ENCODE measurements around the gene NTN5. TPM values are rescaled to one million over a fixed set of nuclear protein-coding genes. Genes with fewer than 3 reads are reported as not detected.

NTN5 gene
- total and polyA plus RNA-seq, 9 of the 15 experiments (the other 6 are each of a cell fraction or from before 2014, with no cell fraction given), result not detected

DNA sequence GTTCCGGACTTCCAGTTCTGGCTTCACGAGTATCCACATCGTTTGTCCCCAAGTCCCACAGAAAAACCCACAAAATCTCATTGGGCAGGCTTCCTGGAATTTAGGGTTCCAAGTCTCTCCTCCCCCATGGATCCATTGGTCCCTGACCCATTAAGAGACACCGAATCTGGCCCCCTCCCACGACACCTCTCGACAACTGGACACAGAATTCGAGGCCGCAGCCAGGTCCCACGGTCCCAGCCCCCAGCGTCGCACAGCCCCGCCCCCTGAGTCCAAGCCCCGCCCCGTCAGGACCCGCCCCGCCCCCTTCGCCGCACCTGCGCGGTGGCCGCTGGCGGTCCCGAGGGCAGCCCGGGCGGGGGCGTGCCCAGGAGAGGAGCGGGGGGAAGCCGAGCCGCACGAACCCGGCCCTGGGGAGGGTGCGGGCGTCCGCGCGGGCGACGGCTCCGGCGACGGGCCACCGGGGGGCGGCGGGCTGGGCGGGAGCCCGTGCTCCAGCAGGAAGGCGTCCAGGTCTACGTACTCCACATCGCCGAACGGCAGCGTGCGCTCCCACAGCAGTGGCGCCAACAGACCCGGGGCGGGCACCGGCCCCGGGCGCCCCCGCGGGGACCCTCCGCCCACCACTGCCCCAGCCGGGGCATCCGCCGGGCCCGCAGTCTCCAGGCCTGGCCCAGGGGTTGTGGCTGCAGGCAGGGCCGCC is 37.4 kb downstream of the NTN5 start (continued):
- TF ChIP-seq, protein P1, sequence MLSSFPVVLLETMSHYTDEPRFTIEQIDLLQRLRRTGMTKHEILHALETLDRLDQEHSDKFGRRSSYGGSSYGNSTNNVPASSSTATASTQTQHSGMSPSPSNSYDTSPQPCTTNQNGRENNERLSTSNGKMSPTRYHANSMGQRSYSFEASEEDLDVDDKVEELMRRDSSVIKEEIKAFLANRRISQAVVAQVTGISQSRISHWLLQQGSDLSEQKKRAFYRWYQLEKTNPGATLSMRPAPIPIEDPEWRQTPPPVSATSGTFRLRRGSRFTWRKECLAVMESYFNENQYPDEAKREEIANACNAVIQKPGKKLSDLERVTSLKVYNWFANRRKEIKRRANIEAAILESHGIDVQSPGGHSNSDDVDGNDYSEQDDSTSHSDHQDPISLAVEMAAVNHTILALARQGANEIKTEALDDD (IDR thresholded peaks at IDR 0.05), result no peak
- TF ChIP-seq KLF1 (tag; IDR thresholded peaks at IDR 0.05), result no peak
- TF ChIP-seq KHSRP (IDR thresholded peaks at IDR 0.05), result no peak
- no peak for TF ChIP-seq ZC3H4 (CRISPR knock-in tag; IDR thresholded peaks at IDR 0.05; ENCODE audit: borderline replicate concordance)
- TF ChIP-seq ADNP (tag; IDR thresholded peaks at IDR 0.05), result no peak
- no peak for TF ChIP-seq CBX5 (IDR thresholded peaks at IDR 0.05; ENCODE audit: borderline replicate concordance, low read depth)
- TF ChIP-seq TGIF2 (CRISPR knock-in tag; IDR thresholded peaks at IDR 0.05), result no peak
- TF ChIP-seq RBM14 (IDR thresholded peaks at IDR 0.05; ENCODE audit: borderline replicate concordance, insufficient read depth, low read depth, low read length), result no peak
- TF ChIP-seq POLR2B (IDR thresholded peaks at IDR 0.05; ENCODE audit: low read depth, partially characterized antibody), result peak; percentile 62
- TF ChIP-seq, protein P2, sequence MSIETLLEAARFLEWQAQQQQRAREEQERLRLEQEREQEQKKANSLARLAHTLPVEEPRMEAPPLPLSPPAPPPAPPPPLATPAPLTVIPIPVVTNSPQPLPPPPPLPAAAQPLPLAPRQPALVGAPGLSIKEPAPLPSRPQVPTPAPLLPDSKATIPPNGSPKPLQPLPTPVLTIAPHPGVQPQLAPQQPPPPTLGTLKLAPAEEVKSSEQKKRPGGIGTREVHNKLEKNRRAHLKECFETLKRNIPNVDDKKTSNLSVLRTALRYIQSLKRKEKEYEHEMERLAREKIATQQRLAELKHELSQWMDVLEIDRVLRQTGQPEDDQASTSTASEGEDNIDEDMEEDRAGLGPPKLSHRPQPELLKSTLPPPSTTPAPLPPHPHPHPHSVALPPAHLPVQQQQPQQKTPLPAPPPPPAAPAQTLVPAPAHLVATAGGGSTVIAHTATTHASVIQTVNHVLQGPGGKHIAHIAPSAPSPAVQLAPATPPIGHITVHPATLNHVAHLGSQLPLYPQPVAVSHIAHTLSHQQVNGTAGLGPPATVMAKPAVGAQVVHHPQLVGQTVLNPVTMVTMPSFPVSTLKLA (conservative IDR thresholded peaks at IDR 0.05), result peak in 1 of 2 experiments; percentile 9; a peak in 1 of 4 replicates
- TF ChIP-seq ZNF41 (CRISPR knock-in tag; conservative IDR thresholded peaks at IDR 0.05), result no peak
- TF ChIP-seq, protein P3, sequence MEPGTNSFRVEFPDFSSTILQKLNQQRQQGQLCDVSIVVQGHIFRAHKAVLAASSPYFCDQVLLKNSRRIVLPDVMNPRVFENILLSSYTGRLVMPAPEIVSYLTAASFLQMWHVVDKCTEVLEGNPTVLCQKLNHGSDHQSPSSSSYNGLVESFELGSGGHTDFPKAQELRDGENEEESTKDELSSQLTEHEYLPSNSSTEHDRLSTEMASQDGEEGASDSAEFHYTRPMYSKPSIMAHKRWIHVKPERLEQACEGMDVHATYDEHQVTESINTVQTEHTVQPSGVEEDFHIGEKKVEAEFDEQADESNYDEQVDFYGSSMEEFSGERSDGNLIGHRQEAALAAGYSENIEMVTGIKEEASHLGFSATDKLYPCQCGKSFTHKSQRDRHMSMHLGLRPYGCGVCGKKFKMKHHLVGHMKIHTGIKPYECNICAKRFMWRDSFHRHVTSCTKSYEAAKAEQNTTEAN (CRISPR knock-in tag; IDR thresholded peaks at IDR 0.05), result no peak
- peak; percentile 74 for TF ChIP-seq RB1 (IDR thresholded peaks at IDR 0.05; ENCODE audit: low read depth)
- TF ChIP-seq SIN3B (IDR thresholded peaks at IDR 0.05; ENCODE audit: low read depth), result peak; percentile 54
- TF ChIP-seq, protein P4, sequence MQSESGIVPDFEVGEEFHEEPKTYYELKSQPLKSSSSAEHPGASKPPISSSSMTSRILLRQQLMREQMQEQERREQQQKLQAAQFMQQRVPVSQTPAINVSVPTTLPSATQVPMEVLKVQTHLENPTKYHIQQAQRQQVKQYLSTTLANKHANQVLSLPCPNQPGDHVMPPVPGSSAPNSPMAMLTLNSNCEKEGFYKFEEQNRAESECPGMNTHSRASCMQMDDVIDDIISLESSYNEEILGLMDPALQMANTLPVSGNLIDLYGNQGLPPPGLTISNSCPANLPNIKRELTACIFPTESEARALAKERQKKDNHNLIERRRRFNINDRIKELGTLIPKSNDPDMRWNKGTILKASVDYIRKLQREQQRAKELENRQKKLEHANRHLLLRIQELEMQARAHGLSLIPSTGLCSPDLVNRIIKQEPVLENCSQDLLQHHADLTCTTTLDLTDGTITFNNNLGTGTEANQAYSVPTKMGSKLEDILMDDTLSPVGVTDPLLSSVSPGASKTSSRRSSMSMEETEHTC (IDR thresholded peaks at IDR 0.05), result no peak
- no peak for TF ChIP-seq ZNF121 (CRISPR knock-in tag; conservative IDR thresholded peaks at IDR 0.05)
- peak; percentile 48; the same call in 1 of the 2 replicates for TF ChIP-seq ZBTB7A (IDR thresholded peaks at IDR 0.05; ENCODE audit: borderline replicate concordance, control insufficient read depth, low read depth, low read length)
- no peak for TF ChIP-seq ZNF354B (CRISPR knock-in tag; IDR thresholded peaks at IDR 0.05)
- TF ChIP-seq, protein P5, sequence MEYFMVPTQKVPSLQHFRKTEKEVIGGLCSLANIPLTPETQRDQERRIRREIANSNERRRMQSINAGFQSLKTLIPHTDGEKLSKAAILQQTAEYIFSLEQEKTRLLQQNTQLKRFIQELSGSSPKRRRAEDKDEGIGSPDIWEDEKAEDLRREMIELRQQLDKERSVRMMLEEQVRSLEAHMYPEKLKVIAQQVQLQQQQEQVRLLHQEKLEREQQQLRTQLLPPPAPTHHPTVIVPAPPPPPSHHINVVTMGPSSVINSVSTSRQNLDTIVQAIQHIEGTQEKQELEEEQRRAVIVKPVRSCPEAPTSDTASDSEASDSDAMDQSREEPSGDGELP (CRISPR knock-in tag; IDR thresholded peaks at IDR 0.05; ENCODE audit: borderline replicate concordance), result no peak
- TF ChIP-seq, protein P6, sequence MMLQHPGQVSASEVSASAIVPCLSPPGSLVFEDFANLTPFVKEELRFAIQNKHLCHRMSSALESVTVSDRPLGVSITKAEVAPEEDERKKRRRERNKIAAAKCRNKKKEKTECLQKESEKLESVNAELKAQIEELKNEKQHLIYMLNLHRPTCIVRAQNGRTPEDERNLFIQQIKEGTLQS (IDR thresholded peaks at IDR 0.05), result no peak
- TF ChIP-seq, protein P6 (CRISPR knock-in tag; conservative IDR thresholded peaks at IDR 0.05), result no peak
- 0 out of 2 replicates have a peak, but pooled peaks have one; percentile 26 for TF ChIP-seq POLR2AphosphoS5 (IDR thresholded peaks at IDR 0.05; ENCODE audit: control insufficient read depth, insufficient read depth, low read depth, low read length)
